ENCODE data around the gene FAM24A. TPM values are rescaled to one million over a fixed set of nuclear protein-coding genes. Genes with fewer than 3 reads are reported as not detected.
"Not testable (repeated sequence)": the region's sequence is repeated elsewhere in the genome, so short reads cannot be mapped to it uniquely, and the experiment has no call there.

The FAM24A gene
- total and polyA plus RNA-seq, 4 donors: not detected

DNA sequence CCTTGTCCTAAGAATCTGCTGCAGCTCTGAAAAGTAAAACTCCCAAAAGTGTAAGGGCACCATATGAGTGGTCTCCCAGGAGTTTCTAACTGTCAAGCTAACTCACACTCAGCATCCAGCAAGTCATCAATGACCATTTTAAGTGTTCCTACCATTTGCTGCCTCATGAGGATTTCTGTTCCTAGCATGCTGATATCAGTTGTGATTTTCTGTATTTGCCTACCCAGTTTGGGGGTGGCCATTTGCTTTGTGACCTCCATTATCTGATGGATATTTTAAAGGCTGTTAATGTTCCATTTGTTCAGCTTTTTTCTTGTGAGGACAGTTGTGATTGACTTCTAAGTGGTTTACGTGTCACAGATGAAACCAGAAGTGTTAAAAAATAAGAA is 33.9 kb upstream of the FAM24A start:
- Histone ChIP-seq H3K4me3 (ENCODE audit: low read depth, low read length) (no peak overlapping the region), H3K27me3 (ENCODE audit: control insufficient read depth, insufficient read depth, low read length) (no peaks in the 10 kb centered on the region), H3K4me1 (ENCODE audit: control insufficient read depth, insufficient read depth, low read length) (peaks cover 14% of the 10 kb centered on the region), H3K36me3 (ENCODE audit: control insufficient read depth, insufficient read depth, low read length) (no peaks in the 10 kb centered on the region), H3K9me3 (ENCODE audit: control insufficient read depth, insufficient read depth, low read length) (peaks cover 5% of the 10 kb centered on the region), H3K27ac (ENCODE audit: low read depth, low read length) (no peak overlapping the region)
- DNase-seq (ENCODE audit: low read depth in 4 of 6, low spot score in 6 of 6): no peak
- WGBS (ENCODE audit: insufficient coverage): no CpG with 5 or more reads among the region's 1 CpG

GRCh38 chr10:122877264-122877663 is 33.1 kb upstream of the FAM24A start:
- Histone ChIP-seq H3K27me3 (ENCODE audit: control insufficient read depth, insufficient read depth, low read length) (no peaks in the 10 kb centered on the region), H3K4me1 (ENCODE audit: control insufficient read depth, insufficient read depth, low read length) (peaks cover 14% of the 10 kb centered on the region), H3K4me3 (ENCODE audit: low read depth, low read length) (no peak overlapping the region), H3K9me3 (ENCODE audit: control insufficient read depth, insufficient read depth, low read length) (peaks cover 5% of the 10 kb centered on the region), H3K27ac (ENCODE audit: low read depth, low read length) (no peak overlapping the region), H3K36me3 (ENCODE audit: control insufficient read depth, insufficient read depth, low read length) (no peaks in the 10 kb centered on the region)
- 71% methylated on average over 1 of the region's 1 CpG for WGBS (ENCODE audit: insufficient coverage)
- DNase-seq (ENCODE audit: low read depth in 4 of 6, low spot score in 6 of 6): no peak

- H3K4me3 ChIP-seq (ENCODE audit: low read depth, low read length): peak overlapping the region; percentile 64
- WGBS (ENCODE audit: insufficient coverage): 65% methylated on average over 6 of the region's 14 CpGs
- peaks cover 3% of the 10 kb centered on the region for H3K9me3 ChIP-seq (ENCODE audit: control insufficient read depth, insufficient read depth, low read length)
- H3K4me1 ChIP-seq (ENCODE audit: control insufficient read depth, insufficient read depth, low read length): peaks cover 14% of the 10 kb centered on the region
- H3K27ac ChIP-seq (ENCODE audit: low read depth, low read length): no peak overlapping the region
- no peaks in the 10 kb centered on the region for H3K36me3 ChIP-seq (ENCODE audit: control insufficient read depth, insufficient read depth, low read length)
- H3K27me3 ChIP-seq (ENCODE audit: control insufficient read depth, insufficient read depth, low read length): no peaks in the 10 kb centered on the region
- DNase-seq (ENCODE audit: low read depth in 4 of 6, low spot score in 6 of 6): no peak
Observed at GRCh38 chr10:122878799-122879338, 31.5 kb upstream of the FAM24A start.

GRCh38 chr10:122879339-122880273 is 30.8 kb upstream of the FAM24A start, which contains the start of gene FAM24B:
Gene FAM24B (minus strand): TSS chr10:122879581. CDS start chr10:122850515, 29,066 bp downstream.
- Histone ChIP-seq H3K4me1 (ENCODE audit: control insufficient read depth, insufficient read depth, low read length) (peaks cover 14% of the 10 kb centered on the region), H3K4me3 (ENCODE audit: low read depth, low read length) (peak within 1 kb of the TSS; percentile 64), H3K27ac (ENCODE audit: low read depth, low read length) (no peak within 1 kb of the TSS), H3K9me3 (ENCODE audit: control insufficient read depth, insufficient read depth, low read length) (peaks cover 2% of the 10 kb centered on the region), H3K36me3 (ENCODE audit: control insufficient read depth, insufficient read depth, low read length) (no peaks in the 10 kb centered on the region), H3K27me3 (ENCODE audit: control insufficient read depth, insufficient read depth, low read length) (no peaks in the 10 kb centered on the region)
- WGBS (ENCODE audit: insufficient coverage): 4% methylated on average over 90 of the region's 95 CpGs
- DNase-seq (ENCODE audit: low read depth in 4 of 6, low spot score in 6 of 6): peak; percentile 86 to 100 (median 97)

- no peaks in the 10 kb centered on the region for H3K27me3 ChIP-seq (ENCODE audit: control insufficient read depth, insufficient read depth, low read length)
- H3K4me3 ChIP-seq (ENCODE audit: low read depth, low read length): no peak overlapping the region
- H3K4me1 ChIP-seq (ENCODE audit: control insufficient read depth, insufficient read depth, low read length): peaks cover 14% of the 10 kb centered on the region
- H3K36me3 ChIP-seq (ENCODE audit: control insufficient read depth, insufficient read depth, low read length): no peaks in the 10 kb centered on the region
- no peak overlapping the region for H3K27ac ChIP-seq (ENCODE audit: low read depth, low read length)
- DNase-seq (ENCODE audit: low read depth in 4 of 6, low spot score in 6 of 6): no peak
- peaks cover 2% of the 10 kb centered on the region for H3K9me3 ChIP-seq (ENCODE audit: control insufficient read depth, insufficient read depth, low read length)
Observed at GRCh38 chr10:122882766-122883165, 27.6 kb upstream of the FAM24A start.

DNA sequence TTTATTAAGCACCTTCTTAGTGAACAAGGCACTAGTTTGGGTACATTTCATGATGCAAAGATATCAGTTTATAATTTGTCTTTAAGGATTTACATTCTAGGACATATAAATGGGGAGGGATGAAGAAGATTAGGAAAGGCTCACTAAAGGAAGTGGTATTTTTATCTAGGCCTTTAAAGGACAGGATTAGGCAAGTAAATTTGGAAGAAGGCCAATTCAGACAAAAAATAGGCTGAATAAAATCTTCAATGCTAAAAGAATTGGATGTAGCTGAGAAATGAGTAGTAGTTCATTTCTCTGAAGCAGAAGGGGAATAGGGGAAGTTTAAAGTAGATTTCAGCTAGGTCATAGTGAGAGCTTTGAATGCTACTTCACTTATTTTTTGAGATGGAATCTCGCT is 26.2 kb upstream of the FAM24A start:
- Histone ChIP-seq H3K4me3 (ENCODE audit: low read depth, low read length) (no peak overlapping the region), H3K27me3 (ENCODE audit: control insufficient read depth, insufficient read depth, low read length) (no peaks in the 10 kb centered on the region), H3K27ac (ENCODE audit: low read depth, low read length) (no peak overlapping the region), H3K4me1 (ENCODE audit: control insufficient read depth, insufficient read depth, low read length) (peaks cover 10% of the 10 kb centered on the region), H3K36me3 (ENCODE audit: control insufficient read depth, insufficient read depth, low read length) (no peaks in the 10 kb centered on the region), H3K9me3 (ENCODE audit: control insufficient read depth, insufficient read depth, low read length) (no peaks in the 10 kb centered on the region)
- 86% methylated on average over 1 of the region's 1 CpG for WGBS (ENCODE audit: insufficient coverage)
- no peak for DNase-seq (ENCODE audit: low read depth in 4 of 6, low spot score in 6 of 6)

DNA sequence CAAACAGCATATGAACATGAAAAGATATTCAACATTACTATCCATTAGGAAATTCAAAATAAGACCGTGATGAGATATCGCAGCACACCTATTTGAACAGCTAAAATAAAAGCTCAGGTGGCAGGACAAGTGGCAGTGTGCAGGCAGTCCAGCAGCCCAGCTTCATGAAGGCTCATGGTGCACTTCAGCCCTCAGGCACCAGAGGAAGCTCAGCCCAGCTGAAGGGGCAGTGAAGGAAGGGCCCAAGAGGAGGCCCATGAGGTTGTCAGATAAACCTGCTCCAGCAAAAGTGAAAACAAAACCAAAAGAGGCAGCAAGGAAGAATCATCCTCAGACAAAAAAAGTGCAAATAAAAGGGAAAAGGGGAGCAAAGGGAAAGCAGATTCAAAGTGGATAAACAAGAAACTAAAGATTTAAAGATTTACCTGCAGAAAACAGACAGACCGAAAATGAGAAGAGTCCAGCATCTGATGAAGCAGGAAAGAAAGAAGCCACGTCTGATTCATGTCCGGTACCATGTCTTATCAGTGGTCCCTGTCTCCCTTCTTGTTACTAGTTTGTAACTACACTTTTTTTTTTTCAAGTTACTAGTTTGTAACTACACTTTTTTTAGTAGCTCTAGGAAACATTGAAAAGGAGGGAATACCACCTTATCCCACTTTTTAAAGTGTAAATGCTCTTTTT is 16.0 kb upstream of the FAM24A start:
- WGBS (ENCODE audit: insufficient coverage): 93% methylated on average over 2 of the region's 5 CpGs
- Histone ChIP-seq H3K9me3 (ENCODE audit: control insufficient read depth, insufficient read depth, low read length) (no peaks in the 10 kb centered on the region), H3K27me3 (ENCODE audit: control insufficient read depth, insufficient read depth, low read length) (no peaks in the 10 kb centered on the region), H3K4me3 (ENCODE audit: low read depth, low read length) (no peak overlapping the region), H3K36me3 (ENCODE audit: control insufficient read depth, insufficient read depth, low read length) (no peaks in the 10 kb centered on the region), H3K4me1 (ENCODE audit: control insufficient read depth, insufficient read depth, low read length) (no peaks in the 10 kb centered on the region), H3K27ac (ENCODE audit: low read depth, low read length) (no peak overlapping the region)
- DNase-seq (ENCODE audit: low read depth in 4 of 6, low spot score in 6 of 6): no peak

- H3K27ac ChIP-seq (ENCODE audit: low read depth, low read length); DNase-seq (ENCODE audit: low read depth in 4 of 6, low spot score in 6 of 6); H3K27me3 ChIP-seq (ENCODE audit: control insufficient read depth, insufficient read depth, low read length); H3K4me1 ChIP-seq (ENCODE audit: control insufficient read depth, insufficient read depth, low read length); H3K9me3 ChIP-seq (ENCODE audit: control insufficient read depth, insufficient read depth, low read length); H3K36me3 ChIP-seq (ENCODE audit: control insufficient read depth, insufficient read depth, low read length); H3K4me3 ChIP-seq (ENCODE audit: low read depth, low read length): not testable (repeated sequence)
- WGBS (ENCODE audit: insufficient coverage): 44% methylated on average over 3 of the region's 4 CpGs
Observed at GRCh38 chr10:122903861-122904260, 6.5 kb upstream of the FAM24A start.

DNA sequence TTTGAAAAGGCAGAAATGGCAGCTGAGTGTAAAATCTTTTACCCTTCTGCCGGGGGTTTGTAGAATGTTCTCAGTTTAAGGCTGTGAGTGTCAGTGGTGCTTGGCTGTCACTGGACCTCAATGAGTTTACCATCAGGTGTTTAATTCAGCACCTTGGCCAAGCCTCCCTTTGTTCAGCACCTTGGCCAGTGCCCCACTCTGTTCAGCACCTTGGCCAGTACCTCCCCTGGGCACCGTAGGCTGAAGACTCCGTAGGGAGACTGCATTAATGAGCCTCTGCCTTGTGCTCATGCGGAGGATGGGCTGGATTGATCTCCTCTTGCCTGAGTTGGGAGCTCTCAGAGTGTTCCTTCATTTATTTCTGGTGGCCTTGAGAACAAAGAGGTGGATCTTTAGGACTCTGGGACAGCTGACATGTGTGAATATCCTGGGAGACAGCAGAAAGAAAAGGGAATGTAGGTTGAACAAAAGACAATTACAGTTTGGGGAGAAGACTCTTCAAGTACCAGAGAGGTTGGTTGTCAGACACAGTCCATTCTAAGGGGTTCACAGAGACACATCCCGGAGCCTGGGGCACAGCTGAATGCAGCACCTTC is 1.6 kb downstream of the FAM24A start:
- H3K4me1 ChIP-seq (ENCODE audit: control insufficient read depth, insufficient read depth, low read length): no peaks in the 10 kb centered on the region
- no peaks in the 10 kb centered on the region for H3K36me3 ChIP-seq (ENCODE audit: control insufficient read depth, insufficient read depth, low read length)
- no peaks in the 10 kb centered on the region for H3K9me3 ChIP-seq (ENCODE audit: control insufficient read depth, insufficient read depth, low read length)
- DNase-seq (ENCODE audit: low read depth in 4 of 6, low spot score in 6 of 6): peak in 3 of 6 donors; percentile 3 to 47 (median 4)
- no peak overlapping the region for H3K27ac ChIP-seq (ENCODE audit: low read depth, low read length)
- WGBS (ENCODE audit: insufficient coverage): 28% methylated on average over 5 of the region's 5 CpGs
- H3K27me3 ChIP-seq (ENCODE audit: control insufficient read depth, insufficient read depth, low read length): no peaks in the 10 kb centered on the region
- H3K4me3 ChIP-seq (ENCODE audit: low read depth, low read length): no peak overlapping the region
